Measurements from ENCODE around the gene LBHD2.
A peak's percentile ranks its signal among the peaks of the same experiment; 100 is the strongest.

LBHD2 gene

GRCh38 chr14:103068351-103069073, 15.5 kb upstream of the LBHD2 start:
- DNase-seq (ENCODE audit: low read depth, low spot score) = no peak

DNA sequence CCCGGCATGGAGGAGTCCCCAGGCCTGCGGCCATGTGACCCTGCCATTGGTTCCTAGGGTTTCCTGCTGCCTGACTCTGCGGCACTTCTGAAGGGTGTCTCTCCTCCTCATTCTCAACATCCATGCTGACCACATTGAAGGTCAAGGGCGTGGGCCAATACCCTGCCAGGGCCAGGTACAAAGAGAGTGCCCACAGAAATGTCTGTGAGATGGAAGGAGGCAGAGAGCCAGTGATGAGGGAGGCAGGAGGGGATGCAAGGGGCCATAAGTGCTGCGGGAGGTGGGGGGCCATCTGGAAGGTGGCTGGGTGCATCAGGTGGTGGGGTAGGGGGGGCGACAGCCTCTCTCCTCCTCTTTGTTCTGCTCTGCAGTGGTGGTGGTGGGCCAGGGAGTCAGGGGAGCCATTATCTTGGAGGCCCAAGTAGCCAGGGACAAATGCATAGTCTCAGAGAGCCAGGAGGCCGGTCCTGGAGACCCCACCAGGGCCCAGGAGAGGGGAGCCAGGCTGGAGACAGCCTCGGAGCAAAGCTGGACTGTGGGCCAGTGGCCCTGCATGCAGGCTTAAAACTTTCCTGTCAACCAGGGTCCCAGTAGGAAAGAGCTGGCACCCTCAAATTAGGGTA, 13.6 kb upstream of the LBHD2 start:
- no peak for DNase-seq (ENCODE audit: low read depth, low spot score)

GRCh38 chr14:103070971-103071542, 13.0 kb upstream of the LBHD2 start:
- no peak for DNase-seq (ENCODE audit: low read depth, low spot score)

DNA sequence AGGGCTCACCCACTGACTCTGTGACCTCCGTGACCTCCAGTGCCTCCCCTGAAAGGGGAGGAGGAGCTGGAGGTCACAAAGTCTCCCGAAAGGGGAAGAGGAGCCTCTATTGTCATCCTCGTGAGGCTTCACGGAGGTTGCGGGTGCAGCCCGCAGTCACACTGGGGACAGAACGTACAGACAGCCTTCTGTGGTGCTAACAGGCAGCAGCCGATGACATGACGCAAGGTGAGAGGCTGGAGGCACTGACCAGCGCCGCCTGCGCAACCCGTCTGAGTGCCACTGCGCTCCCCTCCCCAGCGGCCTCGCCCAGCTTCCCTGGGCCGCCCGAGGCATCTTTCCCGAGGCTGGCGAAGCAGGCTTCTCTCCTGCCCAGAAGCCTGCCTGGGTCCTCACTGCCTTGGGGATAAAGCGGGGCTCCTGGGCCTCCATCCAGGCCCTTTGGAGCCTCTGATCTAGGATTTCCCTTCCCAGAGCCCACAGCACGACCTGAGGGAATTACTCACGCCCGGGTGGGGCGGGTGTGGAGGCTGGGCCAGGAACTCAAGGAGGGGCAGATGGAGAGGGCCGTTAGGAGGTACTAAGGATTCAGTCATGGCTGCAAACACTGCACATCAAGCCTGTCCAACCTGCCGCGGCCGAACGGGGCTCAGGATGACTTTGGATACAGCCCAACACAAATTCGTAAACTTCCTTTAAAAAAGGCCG, 12.3 kb upstream of the LBHD2 start:
- no peak for DNase-seq (ENCODE audit: low read depth, low spot score)

DNA sequence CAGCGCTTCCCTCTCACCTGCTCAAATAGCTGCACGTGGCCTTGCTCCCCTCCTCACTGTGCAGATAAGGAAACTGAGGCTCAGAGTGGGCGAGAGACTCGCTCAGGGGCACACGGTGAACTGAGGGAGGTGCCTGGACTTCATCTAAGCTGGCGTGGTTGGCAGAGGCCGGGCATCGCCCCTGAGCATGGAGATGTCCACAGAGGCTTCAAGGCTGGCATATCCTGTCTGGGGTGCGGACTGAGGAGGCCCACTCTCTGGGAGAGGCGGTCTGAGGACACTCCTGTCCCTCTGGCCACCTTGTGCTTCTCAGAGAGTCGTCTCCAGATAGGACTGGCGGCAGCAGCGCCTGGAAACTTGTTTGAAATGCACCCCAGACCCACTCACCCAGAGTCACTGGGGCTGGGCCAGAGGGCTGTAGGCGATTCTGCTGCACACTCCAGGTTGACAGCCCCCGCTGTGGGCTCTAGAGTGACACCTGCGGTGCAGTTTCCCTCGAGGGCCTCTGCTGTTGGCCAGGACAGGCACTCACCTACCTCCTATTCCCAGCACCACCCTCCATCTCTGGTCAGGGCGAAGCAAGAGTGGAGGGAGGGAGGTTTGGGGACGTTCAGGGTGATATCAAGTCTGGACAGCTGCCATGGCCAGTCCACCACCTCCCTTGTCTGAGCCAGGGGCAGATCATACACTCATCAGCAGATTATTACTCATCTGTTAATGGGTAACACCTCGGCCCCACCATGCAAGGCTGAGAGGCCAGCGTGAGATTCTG, 11.2 kb upstream of the LBHD2 start:
- DNase-seq (ENCODE audit: low read depth, low spot score) = no peak

GRCh38 chr14:103073367-103073875, 10.6 kb upstream of the LBHD2 start:
- no peak for DNase-seq (ENCODE audit: low read depth, low spot score)

- no peak for DNase-seq (ENCODE audit: low read depth, low spot score)
Measured at GRCh38 chr14:103073876-103074728, 9.9 kb upstream of the LBHD2 start.

DNA sequence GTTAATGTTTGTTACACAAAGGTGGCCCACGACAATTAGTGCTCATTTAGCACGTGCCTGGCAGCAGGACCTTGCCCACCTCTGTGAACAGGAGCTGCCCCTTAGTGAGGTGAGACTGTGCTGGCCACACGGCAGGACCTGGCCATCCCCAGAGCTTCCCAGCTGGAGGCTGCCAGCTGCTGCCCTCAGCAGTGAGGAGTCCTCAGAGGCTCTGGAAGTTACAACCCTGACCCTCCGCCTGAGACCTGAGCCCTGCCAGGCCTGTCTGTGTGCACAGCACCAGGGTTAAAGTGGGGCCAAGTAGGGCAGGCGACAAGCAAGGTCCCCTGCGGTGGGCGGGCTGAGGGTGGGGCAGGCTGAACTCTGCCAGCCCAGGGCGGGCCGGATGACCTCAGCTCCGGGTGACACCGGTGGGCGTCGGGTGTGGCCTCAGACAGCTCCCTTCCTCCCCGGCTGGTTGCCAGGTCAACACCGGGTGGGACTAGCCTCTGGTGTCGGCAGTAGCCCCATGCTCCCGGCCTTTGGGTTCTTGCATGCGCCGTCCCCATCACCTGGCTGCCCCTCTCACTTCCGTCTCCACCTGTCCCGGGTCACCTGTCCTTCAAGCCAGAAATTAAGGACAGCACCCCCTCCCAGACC, 9.2 kb upstream of the LBHD2 start:
- no peak for DNase-seq (ENCODE audit: low read depth, low spot score)

DNA sequence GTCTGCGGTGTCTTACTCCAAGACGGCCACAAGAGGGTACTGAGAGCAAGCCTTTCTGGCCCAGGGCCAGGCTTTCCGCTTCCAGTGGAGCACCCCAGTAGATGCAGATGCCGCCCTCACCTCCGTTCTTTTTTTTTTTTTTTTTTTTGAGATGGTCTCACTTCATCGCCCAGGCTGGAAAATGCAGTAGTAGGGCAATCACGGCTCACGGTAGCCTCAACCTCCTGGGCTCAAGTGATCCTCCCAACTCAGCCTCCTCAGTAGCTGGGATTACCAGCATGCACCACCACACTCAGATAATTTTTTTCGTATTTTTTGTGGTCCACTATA, 5.6 kb upstream of the LBHD2 start:
- peak; percentile 56 for DNase-seq (ENCODE audit: low read depth, low spot score)

DNA sequence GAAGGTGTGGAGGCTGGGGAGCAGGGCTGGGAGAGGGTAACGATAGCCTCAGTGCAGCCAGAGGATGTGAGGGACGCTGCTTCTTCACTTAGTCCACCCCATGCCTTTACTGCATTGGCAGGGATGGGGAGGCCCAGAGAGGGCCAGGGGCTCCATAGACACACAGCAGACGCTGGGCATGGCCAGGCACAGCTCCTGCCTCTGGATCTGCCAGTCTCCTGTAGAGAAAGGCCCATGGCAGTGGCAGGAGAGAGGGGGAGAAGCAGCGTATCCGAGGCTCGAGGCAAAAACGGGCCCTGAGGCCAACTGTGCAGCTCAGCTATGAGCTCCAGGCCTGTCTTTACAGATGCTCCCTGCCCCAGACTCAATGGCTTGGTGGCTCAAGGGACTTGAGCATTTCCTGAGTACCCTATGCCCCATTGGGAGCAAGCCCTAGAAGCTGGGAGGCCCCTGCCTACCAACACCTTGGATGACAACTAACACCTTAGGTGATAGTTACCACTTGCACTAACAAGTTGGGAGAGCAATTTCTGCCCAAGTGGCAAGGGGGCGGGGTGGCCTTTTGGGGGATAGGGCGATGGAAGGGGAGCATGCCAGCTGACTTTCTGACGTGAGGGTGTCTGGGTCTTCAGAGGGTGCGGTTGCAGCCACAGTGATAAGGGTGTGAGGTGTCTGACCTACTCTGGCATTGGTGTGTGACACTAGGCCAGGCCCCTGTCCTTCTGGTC, 5.0 kb upstream of the LBHD2 start:
- no peak for DNase-seq (ENCODE audit: low read depth, low spot score)

GRCh38 chr14:103081951-103082350, 2.1 kb upstream of the LBHD2 start:
- DNase-seq (ENCODE audit: low read depth, low spot score) = no peak

DNA sequence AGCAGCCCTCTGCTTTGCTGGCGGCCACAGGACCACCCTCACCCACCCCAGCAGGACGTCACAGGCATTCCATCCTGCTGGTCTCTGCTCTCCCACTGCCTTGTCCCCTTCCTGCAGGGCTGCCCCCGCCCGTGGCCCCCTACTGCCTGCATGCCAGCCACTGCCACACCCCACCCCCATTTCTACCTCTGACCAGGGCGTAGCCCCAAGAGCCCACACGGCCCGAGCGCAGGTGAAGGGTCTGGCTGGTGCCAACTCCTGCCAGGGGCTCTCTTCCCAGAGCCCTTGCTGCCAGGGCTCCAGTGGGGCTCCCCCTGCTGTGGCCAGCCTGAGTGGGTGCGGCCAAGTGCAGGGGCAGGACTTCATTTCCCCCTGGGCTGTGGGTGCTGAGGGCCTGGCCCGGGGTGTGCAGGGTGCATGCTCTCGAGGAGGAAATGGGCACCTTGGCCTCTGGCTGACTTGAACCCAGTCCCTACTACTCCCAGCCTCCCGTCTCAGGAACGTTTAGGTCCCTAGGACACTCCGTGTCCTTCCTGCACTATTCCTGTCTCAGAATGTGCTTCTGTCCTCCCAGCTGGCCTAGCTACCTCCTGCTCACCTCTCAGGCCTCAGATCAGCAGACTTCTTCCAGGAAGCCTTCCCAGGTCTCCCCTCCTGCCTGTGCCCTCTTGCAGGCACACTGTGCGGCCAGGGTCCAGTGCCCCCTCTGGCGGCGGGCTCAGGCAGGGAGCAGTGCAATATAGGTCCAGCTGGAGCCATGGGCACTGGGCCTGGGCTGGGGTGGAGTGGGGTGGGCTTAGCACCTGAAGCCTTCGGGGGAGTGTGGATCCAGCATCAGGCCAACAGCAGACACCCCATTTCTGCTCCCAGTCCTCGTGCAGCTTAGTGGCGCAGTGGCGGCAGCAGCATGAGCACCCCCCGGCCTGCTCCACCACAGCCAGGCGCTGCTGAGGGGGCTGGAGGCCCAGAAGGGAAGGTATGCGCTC, 1.4 kb downstream of the LBHD2 start:
- DNase-seq (ENCODE audit: low read depth, low spot score) = no peak

DNA sequence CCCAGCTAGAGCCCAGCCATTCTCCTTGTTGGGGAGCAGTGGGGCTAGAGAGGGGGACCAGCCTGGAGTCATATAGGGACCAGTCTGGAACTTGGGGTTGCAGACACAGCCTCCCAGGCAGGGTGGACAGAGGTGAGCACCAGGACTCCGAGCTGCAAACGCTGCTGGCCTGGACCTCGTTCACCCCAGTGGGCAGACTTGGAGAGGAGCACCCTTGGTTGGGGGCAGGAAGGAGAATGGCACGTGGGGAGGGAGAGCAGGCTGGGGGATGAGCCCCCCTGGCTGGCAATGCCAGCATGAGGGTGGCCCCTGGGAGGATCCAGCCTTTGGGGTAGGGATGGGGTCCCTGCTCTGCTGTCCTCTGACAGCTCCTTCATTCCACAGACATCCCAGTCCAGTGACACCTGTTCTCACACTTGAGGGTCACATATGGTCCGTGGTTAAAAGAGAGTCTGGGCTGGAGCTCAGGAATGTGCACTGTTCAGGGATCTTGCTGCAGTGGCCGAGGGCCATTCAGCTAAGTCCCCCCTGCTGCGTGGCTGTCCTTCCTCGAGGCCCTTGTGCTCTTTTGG, 2.8 kb downstream of the LBHD2 start:
- DNase-seq (ENCODE audit: low read depth, low spot score) = no peak

DNA sequence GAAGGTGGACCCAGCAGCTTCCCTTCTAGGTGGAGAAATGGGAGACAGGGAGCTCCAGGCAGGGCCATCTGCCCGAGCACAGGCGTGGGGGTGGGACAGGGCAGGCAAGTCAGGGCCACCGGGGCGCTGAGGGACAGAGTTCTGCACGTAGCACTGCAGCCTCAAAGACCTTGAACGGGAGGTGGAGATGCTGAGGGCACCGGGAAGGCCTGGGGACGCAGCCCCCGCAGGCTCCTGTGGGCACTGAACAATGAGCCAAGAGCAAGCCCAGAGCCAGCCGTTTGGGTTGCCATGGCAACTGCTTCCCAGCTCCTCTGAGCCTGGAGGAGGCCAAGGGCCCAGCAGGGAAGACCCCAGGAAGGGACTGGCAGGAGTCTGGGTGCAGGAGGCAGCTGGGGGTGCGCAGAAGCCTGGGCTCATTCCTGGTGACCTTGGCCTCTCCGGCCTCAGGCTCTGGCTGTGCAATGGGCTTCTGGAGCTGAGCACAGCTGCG, 3.4 kb downstream of the LBHD2 start:
- DNase-seq (ENCODE audit: low read depth, low spot score) = no peak

- DNase-seq (ENCODE audit: low read depth, low spot score) = no peak
Measured at GRCh38 chr14:103088921-103089320, 4.9 kb downstream of the LBHD2 start.

DNA sequence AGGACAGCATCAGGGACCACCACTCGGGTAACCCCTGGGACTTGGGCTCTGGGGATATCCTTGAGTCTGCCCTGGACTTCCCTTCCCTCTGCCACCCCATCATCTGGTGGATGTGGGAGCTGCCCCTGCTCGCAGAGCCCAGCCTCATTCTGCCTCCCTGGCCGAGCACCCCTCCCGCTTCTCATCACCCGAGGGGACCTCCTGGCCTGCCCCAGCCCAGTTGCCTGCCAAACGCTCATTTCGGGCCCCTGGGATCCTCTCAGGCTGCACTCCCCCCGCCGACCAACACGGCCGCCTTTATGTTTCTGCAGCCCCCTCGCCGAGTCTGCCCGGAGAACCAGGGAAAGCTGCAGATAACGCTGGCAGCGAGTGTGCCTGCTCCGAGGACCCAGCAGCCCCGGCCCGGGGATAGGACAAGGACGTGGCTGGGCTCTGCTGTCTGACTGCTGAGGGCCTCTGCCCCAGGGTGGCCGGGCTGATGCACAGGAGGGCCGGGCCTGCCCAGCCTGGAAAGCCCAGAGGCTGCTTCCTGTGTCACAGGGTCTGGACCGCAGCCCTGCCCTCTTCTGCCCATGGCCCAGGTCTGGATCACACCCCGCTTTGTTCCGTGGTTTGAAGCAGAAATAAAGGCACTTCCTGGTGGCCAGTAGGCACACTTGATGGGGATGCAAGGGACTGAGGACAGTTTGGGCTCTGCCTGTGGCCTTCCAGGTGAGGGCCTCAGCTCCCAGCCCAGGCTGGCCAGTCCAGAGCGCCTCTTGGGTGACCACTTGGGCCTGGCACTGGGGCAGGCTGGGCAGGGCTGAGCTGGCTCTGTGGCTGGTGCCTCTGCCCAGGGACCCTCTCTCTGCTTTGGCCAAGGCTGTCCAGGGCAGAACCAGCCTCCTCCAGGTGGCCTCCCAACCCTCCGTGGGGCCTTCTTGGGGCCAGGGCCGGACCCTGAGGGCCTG, 5.7 kb downstream of the LBHD2 start:
- DNase-seq (ENCODE audit: low read depth, low spot score) = no peak
